GM21529 (cell line): ENCODE measurements around the gene NEURL1.

Source experiments
- ATAC-seq: cut with Tn5 transposase; IDR thresholded peaks from one replicate; pipeline ENCODE4 v1.9.1; 2021; ENCODE audit not compliant: unreplicated experiment

NEURL1 gene

GRCh38 chr10:103582331-103583123 lies 89.0 kb downstream of the NEURL1 start:
- ATAC-seq = no peak

DNA sequence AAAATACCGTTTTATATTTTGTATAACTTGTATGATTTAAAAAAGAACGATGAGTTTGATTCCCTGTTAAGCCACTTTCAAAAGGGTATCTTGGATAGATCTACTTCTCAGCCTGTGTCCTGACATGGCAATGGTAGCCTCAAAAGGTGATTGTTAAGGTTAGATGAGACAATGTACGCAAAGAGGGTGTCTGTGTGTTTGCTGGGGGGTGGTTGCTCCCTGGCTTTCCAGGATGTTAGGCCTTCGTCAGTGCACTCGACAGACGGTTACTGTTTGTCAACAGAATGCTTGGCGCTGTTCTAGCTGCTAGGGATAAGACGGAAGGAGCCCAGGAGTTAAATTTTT lies 90.3 kb downstream of the NEURL1 start:
- ATAC-seq = no peak

DNA sequence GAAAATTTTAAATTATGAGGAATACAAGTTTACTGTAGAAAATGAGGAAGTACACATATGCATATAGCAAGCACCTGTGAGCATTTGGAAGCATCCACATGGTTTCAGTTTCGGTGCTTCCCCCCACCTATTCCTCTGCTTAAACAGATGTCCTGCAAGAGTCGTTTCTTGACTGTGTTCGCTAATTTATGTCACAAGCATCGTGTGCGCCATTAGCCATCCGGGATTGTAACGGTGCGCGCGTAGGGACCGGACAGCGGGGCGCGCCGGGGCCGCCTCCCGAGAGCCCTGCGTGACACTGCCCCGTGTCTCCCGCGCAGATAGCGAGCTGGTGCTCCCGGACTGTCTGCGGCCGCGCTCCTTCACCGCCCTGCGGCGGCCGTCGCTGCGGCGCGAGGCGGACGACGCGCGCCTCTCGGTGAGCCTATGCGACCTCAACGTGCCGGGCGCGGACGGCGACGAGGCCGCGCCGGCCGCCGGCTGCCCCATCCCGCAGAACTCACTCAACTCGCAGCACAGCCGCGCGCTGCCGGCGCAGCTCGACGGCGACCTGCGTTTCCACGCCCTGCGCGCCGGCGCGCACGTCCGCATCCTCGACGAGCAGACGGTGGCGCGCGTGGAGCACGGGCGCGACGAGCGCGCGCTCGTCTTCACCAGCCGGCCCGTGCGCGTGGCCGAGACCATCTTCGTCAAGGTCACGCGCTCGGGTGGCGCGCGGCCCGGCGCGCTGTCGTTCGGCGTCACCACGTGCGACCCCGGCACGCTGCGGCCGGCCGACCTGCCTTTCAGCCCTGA lies 90.9 kb downstream of the NEURL1 start:
- no peak for ATAC-seq

GRCh38 chr10:103585011-103585405 lies 91.5 kb downstream of the NEURL1 start:
- no peak for ATAC-seq

- no peak for ATAC-seq
These were observed 93.6 kb downstream of the NEURL1 start for GRCh38 chr10:103587073-103587472.

- no peak for ATAC-seq
These were observed 95.6 kb downstream of the NEURL1 start for GRCh38 chr10:103589074-103589630.

- no peak for ATAC-seq
These were observed 96.6 kb downstream of the NEURL1 start for GRCh38 chr10:103590060-103590459.

GRCh38 chr10:103590744-103591291 lies 97.3 kb downstream of the NEURL1 start:
- ATAC-seq = no peak

- ATAC-seq = peak; percentile 77
These were observed 98.9 kb downstream of the NEURL1 start for GRCh38 chr10:103592186-103593021.

- no peak for ATAC-seq
These were observed 99.6 kb downstream of the NEURL1 start for GRCh38 chr10:103593022-103593570.

DNA sequence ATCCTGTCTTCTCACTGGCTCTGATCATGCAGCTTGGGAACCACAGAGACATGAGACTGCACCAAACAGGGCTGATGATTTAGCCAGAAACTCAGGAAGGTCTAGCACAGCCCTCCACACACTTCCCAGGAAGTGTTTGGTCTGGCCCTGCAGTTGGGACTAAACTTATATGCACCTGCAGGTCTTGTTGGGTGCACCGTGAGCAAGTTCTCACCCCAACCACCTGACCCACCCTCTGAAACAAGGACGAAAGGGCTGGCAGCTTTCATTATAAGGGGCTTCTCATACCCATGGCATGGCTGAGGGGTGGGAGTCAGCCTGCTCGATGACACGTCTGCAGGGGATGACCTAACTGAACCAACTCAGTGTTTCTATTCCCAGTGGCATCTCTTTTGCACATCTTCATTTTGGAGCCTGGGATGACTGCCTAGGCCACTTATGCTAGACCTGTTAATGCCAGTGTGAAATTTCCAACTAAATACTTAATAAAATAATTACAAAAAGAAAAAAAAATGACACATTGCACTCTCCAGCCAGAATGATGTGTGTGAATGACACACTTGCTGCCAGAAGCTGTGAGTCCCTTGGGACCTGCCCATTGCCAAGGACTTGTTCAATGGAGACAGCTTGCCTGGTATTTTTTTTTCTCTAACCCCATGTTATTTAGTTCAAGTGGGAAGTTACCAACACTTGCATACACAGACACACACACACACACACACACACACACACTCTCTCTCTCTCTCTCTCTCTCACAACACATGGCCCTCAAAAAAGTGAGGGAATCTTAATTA lies 102.6 kb downstream of the NEURL1 start:
- no peak for ATAC-seq

DNA sequence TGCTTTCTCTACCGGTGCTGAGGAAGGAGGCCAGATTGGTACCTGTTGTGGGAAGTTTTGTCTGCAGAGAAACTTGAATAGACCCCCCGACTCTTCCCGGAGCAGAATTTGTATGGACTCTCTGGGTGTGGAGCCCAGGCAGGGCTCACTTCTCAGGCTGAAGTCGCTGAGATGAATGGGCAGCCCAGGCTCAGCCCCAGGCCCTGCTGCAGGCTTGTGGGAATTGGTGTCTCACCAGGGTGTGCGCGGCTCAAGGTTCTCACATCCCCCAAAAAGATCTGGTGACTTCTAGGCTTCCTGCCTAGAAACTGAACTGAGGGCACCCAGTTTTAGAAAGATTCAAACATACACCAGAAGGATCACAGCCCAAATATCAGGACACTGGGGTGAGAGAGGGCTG lies 103.5 kb downstream of the NEURL1 start:
- ATAC-seq = no peak

GRCh38 chr10:103598654-103599115 lies 105.2 kb downstream of the NEURL1 start:
- no peak for ATAC-seq

GRCh38 chr10:103599211-103599610 lies 105.7 kb downstream of the NEURL1 start:
- ATAC-seq = no peak

GRCh38 chr10:103599907-103600306 lies 106.4 kb downstream of the NEURL1 start:
- no peak for ATAC-seq

DNA sequence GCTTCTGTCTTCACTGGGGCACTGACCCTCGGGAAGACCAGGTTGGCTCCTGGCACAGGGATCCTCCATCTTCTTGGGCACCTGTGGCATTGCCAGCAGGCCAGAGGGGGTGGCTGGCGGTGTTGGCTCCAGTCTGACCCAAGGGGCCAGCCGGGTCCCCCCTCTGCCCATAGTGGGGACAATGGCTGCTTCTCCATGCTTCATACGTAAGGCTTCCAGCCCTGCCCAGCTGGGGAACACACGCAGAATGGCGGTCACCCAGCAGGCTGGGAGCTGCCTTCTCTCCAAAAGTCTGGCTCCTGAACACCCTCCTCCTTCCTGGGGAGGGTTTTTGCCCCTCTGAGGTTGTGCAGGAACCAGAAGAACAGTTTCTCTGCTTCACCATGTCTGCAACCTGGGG lies 106.8 kb downstream of the NEURL1 start:
- no peak for ATAC-seq

GRCh38 chr10:103600956-103601569 lies 107.6 kb downstream of the NEURL1 start:
- no peak for ATAC-seq

DNA sequence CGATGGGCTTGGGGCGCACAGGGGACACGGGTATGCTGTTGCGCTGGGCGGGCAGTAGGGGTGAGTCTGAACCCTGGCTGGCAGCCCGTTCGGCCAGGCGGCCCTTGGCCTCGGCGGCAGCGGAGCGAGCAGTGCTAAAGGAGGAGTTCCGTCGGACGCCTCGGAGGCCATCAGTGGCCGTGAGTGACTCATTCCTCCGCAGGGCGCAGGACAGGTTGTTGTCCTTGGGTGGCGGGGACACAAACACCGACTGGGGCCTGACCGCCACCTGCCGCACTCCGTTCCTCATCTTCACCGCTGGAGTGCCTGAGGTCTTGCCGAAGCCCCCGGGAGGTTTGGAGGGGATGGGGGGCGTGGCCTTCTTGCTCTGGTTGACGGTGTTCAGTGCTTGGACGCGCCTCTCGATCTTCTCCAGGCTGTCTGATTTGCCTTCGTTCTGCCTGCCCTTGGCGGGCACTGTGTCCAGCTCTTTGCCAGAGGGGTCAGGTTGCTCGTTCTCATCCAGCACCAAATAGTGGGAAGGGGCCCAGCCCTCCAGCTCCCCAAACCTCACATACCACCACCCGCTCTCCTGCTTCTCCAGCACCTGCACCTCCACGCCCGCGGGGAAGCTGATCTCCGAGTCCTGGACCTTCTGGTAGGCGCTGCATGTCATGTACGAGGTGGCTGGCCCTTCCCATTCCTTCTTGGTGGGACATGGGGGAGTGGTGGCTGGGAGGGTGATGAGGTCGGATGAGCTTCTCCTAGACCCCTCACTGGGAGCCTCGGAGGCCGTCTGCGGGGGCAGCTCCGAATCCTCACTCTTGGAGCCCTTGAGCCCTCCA lies 108.7 kb downstream of the NEURL1 start:
- no peak for ATAC-seq

GRCh38 chr10:103602852-103603155 lies 109.3 kb downstream of the NEURL1 start:
- no peak for ATAC-seq
